ENCODE results near the gene TMPRSS13. TPM values are rescaled to one million over a fixed set of nuclear protein-coding genes. Genes with fewer than 3 reads are reported as not detected.

Gene TMPRSS13
- total and polyA plus RNA-seq, 8 donors: 0.19 to 3.8 (median 1.2) TPM; not detected in 3

- no peak for TF ChIP-seq POLR2AphosphoS5 (IDR thresholded peaks at IDR 0.05)
- TF ChIP-seq POLR2A (IDR thresholded peaks at IDR 0.05): no peak
- TF ChIP-seq EP300 (IDR thresholded peaks at IDR 0.05): no peak
- no peak for TF ChIP-seq CTCF (IDR thresholded peaks at IDR 0.05)
- Histone ChIP-seq H3K9me3 (no peaks in the 10 kb centered on the region), H3K36me3 (no peaks in the 10 kb centered on the region), H3K4me1 (peaks cover 32 to 56% (median 40%) of the 10 kb centered on the region in 4 donors), H3K4me3 (no peak overlapping the region), H3K27me3 (peaks cover 0 to 62% (median 37%) of the 10 kb centered on the region in 3 donors), H3K27ac (peak overlapping the region in 1 of 5 donors; percentile 90)
- 69 to 87% (median 84%) methylated on average over 3 of the region's 3 CpGs for WGBS, 5 donors
- no peak for DNase-seq
- intact Hi-C loops (cut with DNase I; ENCODE audit: low total_unique reads): no loop called here
Measured at GRCh38 chr11:117878939-117879475, 50.2 kb downstream of the TMPRSS13 start.

- H3K9me3 ChIP-seq: no peaks in the 10 kb centered on the region
- H3K27me3 ChIP-seq: peaks cover 0 to 67% (median 37%) of the 10 kb centered on the region in 3 donors
- intact Hi-C loops (cut with DNase I; ENCODE audit: low total_unique reads): no loop called here
- peak in 1 of 2 donors; percentile 1 for DNase-seq
- H3K4me1 ChIP-seq: peaks cover 33 to 62% (median 42%) of the 10 kb centered on the region in 4 donors
- H3K27ac ChIP-seq: peak overlapping the region in 2 of 5 donors; percentile 69 to 90
- H3K4me3 ChIP-seq: no peak overlapping the region
- H3K36me3 ChIP-seq: no peaks in the 10 kb centered on the region
- WGBS, 5 donors: 79 to 93% (median 91%) methylated on average over 6 of the region's 6 CpGs
- TF ChIP-seq POLR2A (IDR thresholded peaks at IDR 0.05) (no peak), POLR2AphosphoS5 (IDR thresholded peaks at IDR 0.05) (no peak), EP300 (IDR thresholded peaks at IDR 0.05) (no peak), CTCF (IDR thresholded peaks at IDR 0.05) (no peak)
Measured at GRCh38 chr11:117878314-117878938, 50.8 kb downstream of the TMPRSS13 start.

- TF ChIP-seq POLR2AphosphoS5 (IDR thresholded peaks at IDR 0.05) (no peak), CTCF (IDR thresholded peaks at IDR 0.05) (no peak), EP300 (IDR thresholded peaks at IDR 0.05) (no peak), POLR2A (IDR thresholded peaks at IDR 0.05) (no peak)
- Histone ChIP-seq H3K27me3 (peaks cover 0 to 77% (median 37%) of the 10 kb centered on the region in 3 donors), H3K4me3 (peak overlapping the region; percentile 54 to 61 (median 59)), H3K36me3 (no peaks in the 10 kb centered on the region), H3K27ac (peak overlapping the region in 4 of 5 donors; percentile 67 to 90 (median 70)), H3K9me3 (no peaks in the 10 kb centered on the region), H3K4me1 (peaks cover 26 to 66% (median 44%) of the 10 kb centered on the region in 4 donors)
- intact Hi-C loops (cut with DNase I; ENCODE audit: low total_unique reads): no loop called here
- 20 to 27% (median 20%) methylated on average over 12 of the region's 12 CpGs for WGBS, 5 donors
- peak in 1 of 2 donors; percentile 62 for DNase-seq
Measured at GRCh38 chr11:117877120-117877784, 52.0 kb downstream of the TMPRSS13 start.

- H3K4me1 ChIP-seq: peaks cover 31 to 70% (median 45%) of the 10 kb centered on the region in 4 donors
- TF ChIP-seq POLR2AphosphoS5 (IDR thresholded peaks at IDR 0.05) (no peak), EP300 (IDR thresholded peaks at IDR 0.05) (no peak), CTCF (IDR thresholded peaks at IDR 0.05) (no peak), POLR2A (IDR thresholded peaks at IDR 0.05) (no peak)
- H3K36me3 ChIP-seq: no peaks in the 10 kb centered on the region
- H3K27ac ChIP-seq: peak within 1 kb of the TSS; percentile 16 to 90 (median 69)
- H3K27me3 ChIP-seq: peaks cover 0 to 84% (median 37%) of the 10 kb centered on the region in 3 donors
- peak within 1 kb of the TSS; percentile 54 to 61 (median 59) for H3K4me3 ChIP-seq
- 0 to 1% (median 1%) methylated on average over 25 to 61 of the region's 63 CpGs for WGBS, 5 donors
- DNase-seq: peak in 1 of 2 donors; percentile 95
- H3K9me3 ChIP-seq: no peaks in the 10 kb centered on the region
- intact Hi-C loops (cut with DNase I; ENCODE audit: low total_unique reads): no loop called here
Measured at GRCh38 chr11:117876341-117877119, 52.7 kb downstream of the TMPRSS13 start, which contains the start of gene FXYD6. Gene FXYD6 (minus strand): TSS chr11:117876658. CDS start chr11:117842776, 33,882 bp downstream.
